Measurements from ENCODE around the gene ASIC4. TPM values are rescaled to one million over a fixed set of nuclear protein-coding genes. Genes with fewer than 3 reads are reported as not detected.

ASIC4 gene
- total RNA-seq, 4 donors from 2014 or later, result not detected

GRCh38 chr2:219512524-219513216 lies 1.6 kb upstream of the ASIC4 start:
- no peak for TF ChIP-seq CTCF (IDR thresholded peaks at IDR 0.05; ENCODE audit: low read depth)

- no peak for TF ChIP-seq CTCF (IDR thresholded peaks at IDR 0.05; ENCODE audit: low read depth)
Observed at GRCh38 chr2:219513787-219514186, 495 bp upstream of the ASIC4 start.

GRCh38 chr2:219514836-219515235 lies 554 bp downstream of the ASIC4 start:
- no peak for TF ChIP-seq CTCF (IDR thresholded peaks at IDR 0.05; ENCODE audit: low read depth)

GRCh38 chr2:219515874-219516629 lies 1.8 kb downstream of the ASIC4 start:
- TF ChIP-seq CTCF (IDR thresholded peaks at IDR 0.05; ENCODE audit: low read depth), result no peak

- TF ChIP-seq CTCF (IDR thresholded peaks at IDR 0.05; ENCODE audit: low read depth), result no peak
Observed at GRCh38 chr2:219516888-219517287, 2.6 kb downstream of the ASIC4 start.

- no peak for TF ChIP-seq CTCF (IDR thresholded peaks at IDR 0.05; ENCODE audit: low read depth)
Observed at GRCh38 chr2:219517954-219518778, 3.9 kb downstream of the ASIC4 start.

- TF ChIP-seq CTCF (IDR thresholded peaks at IDR 0.05; ENCODE audit: low read depth), result no peak
Observed at GRCh38 chr2:219519526-219519916, 5.2 kb downstream of the ASIC4 start.
